ENCODE results near the gene THSD7B.

THSD7B gene

GRCh38 chr2:137172162-137172561 is 406.8 kb downstream of the THSD7B start (continued):
- TF ChIP-seq CSRNP3 (CRISPR knock-in tag; IDR thresholded peaks at IDR 0.05) (no peak), POU6F1 (CRISPR knock-in tag; IDR thresholded peaks at IDR 0.05; ENCODE audit: borderline replicate concordance, low read depth) (no peak), ZFP3 (CRISPR knock-in tag; IDR thresholded peaks at IDR 0.05) (no peak), SNAI2 (CRISPR knock-in tag; IDR thresholded peaks at IDR 0.05) (no peak), CREB5 (CRISPR knock-in tag; IDR thresholded peaks at IDR 0.05; ENCODE audit: low read depth) (no peak)

GRCh38 chr2:137173463-137173862 is 408.1 kb downstream of the THSD7B start:
- ATAC-seq, result peak; percentile 57; the same call in 2 of the 3 replicates
- no peak for TF ChIP-seq ZFP3 (CRISPR knock-in tag; IDR thresholded peaks at IDR 0.05)
- no peak for TF ChIP-seq CSRNP3 (CRISPR knock-in tag; IDR thresholded peaks at IDR 0.05)
- no peak for TF ChIP-seq ARNTL (CRISPR knock-in tag; IDR thresholded peaks at IDR 0.05; ENCODE audit: borderline replicate concordance, low read depth)
- TF ChIP-seq ISL1 (CRISPR knock-in tag; IDR thresholded peaks at IDR 0.05), result no peak
- TF ChIP-seq GLIS3 (CRISPR knock-in tag; IDR thresholded peaks at IDR 0.05), result no peak
- no peak for TF ChIP-seq SNAI2 (CRISPR knock-in tag; IDR thresholded peaks at IDR 0.05)
- no peak for TF ChIP-seq TOX (CRISPR knock-in tag; IDR thresholded peaks at IDR 0.05; ENCODE audit: borderline replicate concordance)
- no peak for TF ChIP-seq ZNF70 (CRISPR knock-in tag; IDR thresholded peaks at IDR 0.05)
- TF ChIP-seq ZNF565 (CRISPR knock-in tag; conservative IDR thresholded peaks at IDR 0.05; ENCODE audit: low read depth), result no peak
- TF ChIP-seq PPARA (CRISPR knock-in tag; IDR thresholded peaks at IDR 0.05; ENCODE audit: borderline replicate concordance), result no peak
- TF ChIP-seq TSHZ2 (CRISPR knock-in tag; IDR thresholded peaks at IDR 0.05), result no peak
- TF ChIP-seq ZC3H10 (CRISPR knock-in tag; IDR thresholded peaks at IDR 0.05), result no peak
- no peak for TF ChIP-seq RARB (CRISPR knock-in tag; IDR thresholded peaks at IDR 0.05)
- TF ChIP-seq CREB5 (CRISPR knock-in tag; IDR thresholded peaks at IDR 0.05; ENCODE audit: low read depth), result no peak
- no peak for TF ChIP-seq POU6F1 (CRISPR knock-in tag; IDR thresholded peaks at IDR 0.05; ENCODE audit: borderline replicate concordance, low read depth)
- TF ChIP-seq ZNF8 (CRISPR knock-in tag; IDR thresholded peaks at IDR 0.05), result no peak

GRCh38 chr2:137175246-137175645 is 409.9 kb downstream of the THSD7B start:
- no peak for ATAC-seq
- TF ChIP-seq TCF4 (CRISPR knock-in tag; IDR thresholded peaks at IDR 0.05; ENCODE audit: borderline replicate concordance) (no peak), OSR1 (CRISPR knock-in tag; IDR thresholded peaks at IDR 0.05) (no peak), ESRRG (CRISPR knock-in tag; IDR thresholded peaks at IDR 0.05) (no peak), SNAI2 (CRISPR knock-in tag; IDR thresholded peaks at IDR 0.05) (no peak), POU6F1 (CRISPR knock-in tag; IDR thresholded peaks at IDR 0.05; ENCODE audit: borderline replicate concordance, low read depth) (no peak), CSDC2 (CRISPR knock-in tag; IDR thresholded peaks at IDR 0.05) (no peak), ARNTL (CRISPR knock-in tag; IDR thresholded peaks at IDR 0.05; ENCODE audit: borderline replicate concordance, low read depth) (no peak), PATZ1 (CRISPR knock-in tag; IDR thresholded peaks at IDR 0.05; ENCODE audit: borderline replicate concordance) (no peak), RARB (CRISPR knock-in tag; IDR thresholded peaks at IDR 0.05) (no peak), ISL1 (CRISPR knock-in tag; IDR thresholded peaks at IDR 0.05) (no peak)

Measured in SK-N-SH treated with all-trans-retinoic acid at 6 μM for 48 hours (cell line).